CD14-positive monocyte (primary cell): ENCODE data around the gene ZFP90. TPM values are rescaled to one million over a fixed set of nuclear protein-coding genes. Genes with fewer than 3 reads are reported as not detected.

Experiments
- DNase-seq, 3 donors: peaks; one replicate each; pipeline ENCODE4 v3.0.0-alpha.2; 2011 to 2022
- H2AFZ ChIP-seq: 2 replicates; pipeline ENCODE4 v1.6.0; 2012; ENCODE audit warnings: mild to moderate bottlenecking, low read depth, low read length, inconsistent platforms; ENCODE audit not compliant: insufficient read depth, poor library complexity, severe bottlenecking
- H3K27ac ChIP-seq, 2 donors: 1 replicate in 1 of 2; 2 replicates in 1 of 2; pipeline ENCODE4 v1.5.1; 2012 to 2013; ENCODE audit warnings: low read length in 2 of 2, control low read depth in 1 of 2, inconsistent platforms in 1 of 2, low read depth in 1 of 2, mild to moderate bottlenecking in 1 of 2
- H3K27me3 ChIP-seq, 2 donors: one replicate each; pipeline versions ENCODE4 v1.6.0 to v1.6.1; 2011 to 2013; ENCODE audit warnings: low read length in 2 of 2; ENCODE audit not compliant: control insufficient read depth in 2 of 2, insufficient read depth in 2 of 2
- H3K36me3 ChIP-seq, 2 donors: replicated peaks in 1 of 2; 1 replicate in 1 of 2; 2 replicates in 1 of 2; pipeline versions ENCODE4 v1.5.1 to v1.6.1; 2012 to 2013; ENCODE audit warnings: low read length in 2 of 2, control low read depth in 1 of 2, inconsistent platforms in 1 of 2, mild to moderate bottlenecking in 1 of 2; ENCODE audit not compliant: insufficient read depth in 2 of 2, control insufficient read depth in 1 of 2
- H3K4me1 ChIP-seq, 2 donors: 1 replicate in 1 of 2; 2 replicates in 1 of 2; pipeline versions ENCODE4 v1.5.1 to v1.6.1; 2012 to 2013; ENCODE audit warnings: low read length in 2 of 2, control low read depth in 1 of 2, inconsistent platforms in 1 of 2, mild to moderate bottlenecking in 1 of 2, moderate library complexity in 1 of 2; ENCODE audit not compliant: insufficient read depth in 2 of 2, control insufficient read depth in 1 of 2
- H3K4me2 ChIP-seq: replicated peaks from 2 replicates; pipeline ENCODE3; 2012; ENCODE audit warnings: low read length, moderate library complexity, mild to moderate bottlenecking; ENCODE audit not compliant: poor library complexity, severe bottlenecking; ENCODE audit errors: extremely low read depth
- H3K4me3 ChIP-seq, 3 experiments: fragments of 200-600 bp in 1 of 3; sonication (generic) in 1 of 3; replicated peaks in 1 of 3; 1 replicate in 2 of 3; 2 replicates in 1 of 3; pipeline ENCODE4 v1.5.1; 2011 to 2013; ENCODE audit warnings: low read length in 3 of 3, mild to moderate bottlenecking in 3 of 3, control low read depth in 2 of 3, low read depth in 2 of 3, inconsistent platforms in 1 of 3, moderate library complexity in 1 of 3
- H3K79me2 ChIP-seq: 2 replicates; pipeline ENCODE4 v1.6.0; 2012; ENCODE audit warnings: mild to moderate bottlenecking, control low read depth, inconsistent platforms, low read length, moderate library complexity; ENCODE audit not compliant: insufficient read depth
- H3K9ac ChIP-seq: 2 replicates; pipeline ENCODE4 v1.6.0; 2017; ENCODE audit warnings: low read length, mild to moderate bottlenecking; ENCODE audit not compliant: insufficient read depth, poor library complexity, severe bottlenecking
- H3K9me3 ChIP-seq, 2 donors: replicated peaks in 1 of 2; 1 replicate in 1 of 2; 2 replicates in 1 of 2; pipeline versions ENCODE4 v1.5.1 to v1.6.1; 2012 to 2013; ENCODE audit warnings: low read length in 2 of 2, control low read depth in 1 of 2; ENCODE audit not compliant: control insufficient read depth in 1 of 2, insufficient read depth in 1 of 2
- H4K20me1 ChIP-seq: 2 replicates; pipeline ENCODE4 v1.6.0; 2012; ENCODE audit warnings: mild to moderate bottlenecking, low read length, control low read depth, moderate library complexity; ENCODE audit not compliant: insufficient read depth
- H3K27ac Mint-ChIP-seq, 7 donors: one replicate each; pipeline ENCODE4 v1.8.0; 2020; ENCODE audit warnings: mild to moderate bottlenecking in 7 of 7, mixed read lengths in 7 of 7, moderate library complexity in 6 of 7, inconsistent platforms in 2 of 7
- H3K27me3 Mint-ChIP-seq, 3 donors: one replicate each; pipeline ENCODE4 v1.8.0; 2021 to 2022; ENCODE audit warnings: low read depth in 3 of 3, mild to moderate bottlenecking in 3 of 3, mixed read lengths in 3 of 3, moderate library complexity in 3 of 3, inconsistent platforms in 1 of 3
- H3K36me3 Mint-ChIP-seq, 2 donors: one replicate each; pipeline ENCODE4 v1.8.0; 2020; ENCODE audit warnings: mixed read lengths in 2 of 2, inconsistent platforms in 1 of 2, mild to moderate bottlenecking in 1 of 2
- H3K4me1 Mint-ChIP-seq: one replicate; pipeline ENCODE4 v1.8.0; 2020; ENCODE audit warnings: mild to moderate bottlenecking, mixed read lengths
- H3K4me3 Mint-ChIP-seq, 2 donors: one replicate each; pipeline ENCODE4 v1.8.0; 2020; ENCODE audit warnings: mild to moderate bottlenecking in 2 of 2, mixed read lengths in 2 of 2, moderate library complexity in 1 of 2
- H3K9me3 Mint-ChIP-seq, 7 donors: one replicate each; pipeline ENCODE4 v1.8.0; 2020 to 2022; ENCODE audit warnings: mixed read lengths in 7 of 7, mild to moderate bottlenecking in 6 of 7, moderate library complexity in 6 of 7, inconsistent platforms in 2 of 7
- CTCF ChIP-seq: fragments of 200-600 bp; IDR thresholded peaks from one replicate; pipeline ENCODE4 v1.8.0; 2022; ENCODE audit warnings: antibody characterized with exemption, mild to moderate bottlenecking
- WGBS: methylation state at CpG from one replicate; pipeline ENCODE4 v1.1.5; 2013; ENCODE audit warnings: missing lambda C conversion rate; ENCODE audit not compliant: insufficient coverage; 5-methylcytosine and 5-hydroxymethylcytosine counted together
- intact Hi-C, 2 donors: fragments of 100-400 bp; cut with micrococcal nuclease; formaldehyde crosslinking; loops; one replicate each; pipeline versions ENCODE4 v1.15.0 to v1.15.1; 2023
- polyA plus RNA-seq, 3 donors: library from polyadenylated mRNA; depleted of rRNA in 1 of 3; unstranded in 2 of 3; stranded (reverse) in 1 of 3; fragments of 300-500 nt in 2 of 3; fragments of >200 nt in 1 of 3; fragmentation: Illumina TruSeq in 2 of 3; gene quantifications; 1 replicate in 2 of 3; 2 replicates in 1 of 3; pipeline ENCODE4 v1.2.3, GENCODE V29; 2012 to 2021
- small RNA-seq: library from RNA; depleted of rRNA; stranded (forward); fragments of <200 nt; gene quantifications from one replicate; pipeline ENCODE3, GENCODE V24; 2012; ENCODE audit warnings: low read depth; ENCODE audit not compliant: insufficient read length

Gene ZFP90
- polyA plus RNA-seq, 3 donors = 4.2 to 7.9 (median 6.3) TPM

DNA sequence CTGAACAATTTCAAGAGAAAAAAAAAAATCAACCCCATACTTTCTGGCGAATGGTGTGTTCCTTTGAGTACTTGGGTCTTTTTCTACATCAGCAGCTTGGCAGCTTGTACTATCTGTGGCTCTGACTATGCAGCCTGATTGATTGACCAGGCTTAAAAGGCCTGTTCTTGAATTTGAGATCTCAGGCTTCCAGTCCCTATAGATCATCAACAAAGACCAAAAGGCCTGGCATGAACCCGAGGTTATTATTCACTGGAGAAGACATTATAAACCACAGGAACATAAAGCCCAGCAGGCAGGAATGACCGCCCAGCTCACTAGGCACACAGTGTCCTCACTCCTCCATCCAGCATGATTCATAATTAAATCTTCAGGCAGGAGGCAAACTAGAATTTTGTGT, 73.9 kb downstream of the ZFP90 start:
- no peak for TF ChIP-seq CTCF
- no peaks in the 10 kb centered on the region for H3K36me3 ChIP-seq
- H2AFZ ChIP-seq = no peak overlapping the region
- H3K27ac Mint-ChIP-seq = no peak overlapping the region
- H3K4me1 ChIP-seq = no peaks in the 10 kb centered on the region
- no peak for DNase-seq
- H3K9me3 Mint-ChIP-seq = peaks cover 5 to 29% (median 22%) of the 10 kb centered on the region in 7 donors
- H3K4me3 Mint-ChIP-seq = no peak overlapping the region
- no peak overlapping the region for H3K4me3 ChIP-seq
- H3K9me3 ChIP-seq = peaks cover 7 to 8% of the 10 kb centered on the region in 2 donors
- no peaks in the 10 kb centered on the region for H3K4me1 Mint-ChIP-seq
- no peaks in the 10 kb centered on the region for H3K27me3 ChIP-seq
- WGBS = no CpG with 5 or more reads among the region's 3 CpGs
- peaks cover 2 to 6% (median 6%) of the 10 kb centered on the region in 3 donors for H3K27me3 Mint-ChIP-seq
- no peaks in the 10 kb centered on the region for H3K79me2 ChIP-seq
- no peak overlapping the region for H3K27ac ChIP-seq
- intact Hi-C loops = no loop called here
- H3K9ac ChIP-seq = no peak overlapping the region
- H3K36me3 Mint-ChIP-seq = no peaks in the 10 kb centered on the region
- no peak overlapping the region for H3K4me2 ChIP-seq
- H4K20me1 ChIP-seq = no peaks in the 10 kb centered on the region

DNA sequence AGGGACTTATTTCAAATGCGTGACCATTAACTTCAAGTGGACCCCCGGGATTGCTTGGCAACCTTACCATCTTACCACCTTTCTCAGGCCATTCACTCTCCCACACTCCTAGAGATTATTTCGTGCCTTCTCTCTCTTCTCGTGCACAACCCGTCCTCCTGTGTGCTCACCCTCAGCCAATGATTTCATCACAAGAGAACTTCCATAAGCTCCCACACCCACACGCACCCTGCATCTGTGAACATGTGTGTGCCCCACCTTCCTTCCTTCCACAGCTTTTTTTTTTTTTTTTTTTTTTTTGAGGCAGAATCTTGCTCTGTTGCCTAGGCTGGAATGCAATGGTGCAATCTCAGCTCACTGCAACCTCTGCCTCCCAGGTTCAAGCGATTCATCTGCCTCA, 78.6 kb downstream of the ZFP90 start:
- peaks cover 0 to 24% (median 14%) of the 10 kb centered on the region in 7 donors for H3K9me3 Mint-ChIP-seq
- peaks cover 3 to 7% (median 7%) of the 10 kb centered on the region in 3 donors for H3K27me3 Mint-ChIP-seq

More for the DNA sequence above, 78.6 kb downstream of the ZFP90 start:
- Histone ChIP-seq H3K9ac (no peak overlapping the region), H4K20me1 (no peaks in the 10 kb centered on the region), H3K4me1 (no peaks in the 10 kb centered on the region), H2AFZ (no peak overlapping the region), H3K4me2 (no peak overlapping the region), H3K36me3 (no peaks in the 10 kb centered on the region), H3K79me2 (no peaks in the 10 kb centered on the region), H3K27ac (no peak overlapping the region), H3K4me3 (no peak overlapping the region), H3K27me3 (no peaks in the 10 kb centered on the region), H3K9me3 (peaks cover 7 to 13% of the 10 kb centered on the region in 2 donors)
- Mint-ChIP-seq H3K27ac (no peak overlapping the region), H3K36me3 (no peaks in the 10 kb centered on the region), H3K4me3 (no peak overlapping the region), H3K4me1 (no peaks in the 10 kb centered on the region)
- TF ChIP-seq CTCF = no peak
- DNase-seq = no peak
- intact Hi-C loops = no loop called here
- 87% methylated on average over 5 of the region's 7 CpGs for WGBS

Small RNAs within 50 kb of the gene (small RNA-seq; reads per million reads assigned to genes)
- 1.2 reads per million for gene RNU4-36P

Other genes with a start within 250 kb of the ZFP90 start
- 10 to 100 TPM in 1 of 3 donors, 1 to 10 TPM in 2; 9.3 to 10.5 (median 9.7) TPM for gene SLC7A6OS, start 228.3 kb upstream of the ZFP90 start, polyA plus RNA-seq
- gene PRMT7, start 228.3 kb upstream of the ZFP90 start, polyA plus RNA-seq = 10 to 100 TPM; 15.0 to 41.1 (median 15.2) TPM
- 1 to 10 TPM in 1 of 3 donors, under 1 TPM in 2; 0.40 to 1.1 (median 0.51) TPM for gene SMPD3, start 90.8 kb upstream of the ZFP90 start, polyA plus RNA-seq
- gene CDH3, start 106.0 kb downstream of the ZFP90 start, polyA plus RNA-seq = not detected
- gene CDH1, start 198.0 kb downstream of the ZFP90 start, polyA plus RNA-seq = under 1 TPM in 2 of 3 donors, not detected in 1; 0.05 to 0.13 TPM